NCI-H2171 treated with DMSO at 0.1 percent for 48 hours (cell line): ENCODE data around the gene GPC3.
"Not testable (repeated sequence)": the region's sequence is repeated elsewhere in the genome, so short reads cannot be mapped to it uniquely, and the experiment has no call there.

Experiments used
- DNase-seq: peaks from one replicate; lab custom pipeline; 2025; lab: John Stamatoyannopoulos, UW

The GPC3 gene

DNA sequence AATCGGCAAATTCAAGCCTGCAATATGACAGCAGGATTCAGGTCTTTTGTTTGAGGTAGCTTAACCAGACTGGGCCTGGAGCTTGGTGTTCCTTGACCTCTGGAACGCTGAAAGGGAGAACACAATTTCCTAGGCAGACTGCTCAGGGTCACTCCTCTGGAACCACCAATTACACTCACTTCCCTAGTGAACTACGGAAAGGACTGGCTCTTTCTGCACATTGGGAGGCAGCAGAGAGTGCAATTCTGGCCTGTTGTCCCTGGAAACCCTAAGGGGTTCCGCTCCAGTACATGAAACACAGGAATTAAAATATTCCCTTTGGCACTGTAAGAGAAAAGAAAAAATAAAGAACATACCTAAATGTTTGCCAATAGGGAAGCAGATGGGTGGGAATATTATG is 58.6 kb downstream of the GPC3 start:
- DNase-seq, result no peak

GRCh38 chrX:133926099-133926498 is 59.3 kb downstream of the GPC3 start:
- DNase-seq, result no peak

DNA sequence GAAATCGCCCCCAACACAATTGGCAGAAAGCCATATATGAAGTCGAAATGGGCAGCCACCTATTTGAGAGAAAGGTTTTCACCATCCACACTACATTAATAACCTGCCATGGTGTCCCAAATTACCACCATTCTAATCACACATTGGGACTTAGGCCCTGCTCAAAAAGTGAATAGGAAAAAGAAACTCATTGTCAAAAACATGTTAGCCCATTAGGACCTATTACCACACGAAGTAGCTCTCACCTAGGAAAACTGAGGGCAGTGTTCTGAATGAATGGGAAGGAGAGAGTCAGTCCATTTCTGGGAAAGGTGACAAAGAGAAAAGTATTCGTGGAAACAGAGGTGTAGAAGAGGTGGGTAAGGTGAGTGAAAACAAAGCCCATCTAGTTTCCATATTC is 60.8 kb downstream of the GPC3 start:
- no peak for DNase-seq

DNA sequence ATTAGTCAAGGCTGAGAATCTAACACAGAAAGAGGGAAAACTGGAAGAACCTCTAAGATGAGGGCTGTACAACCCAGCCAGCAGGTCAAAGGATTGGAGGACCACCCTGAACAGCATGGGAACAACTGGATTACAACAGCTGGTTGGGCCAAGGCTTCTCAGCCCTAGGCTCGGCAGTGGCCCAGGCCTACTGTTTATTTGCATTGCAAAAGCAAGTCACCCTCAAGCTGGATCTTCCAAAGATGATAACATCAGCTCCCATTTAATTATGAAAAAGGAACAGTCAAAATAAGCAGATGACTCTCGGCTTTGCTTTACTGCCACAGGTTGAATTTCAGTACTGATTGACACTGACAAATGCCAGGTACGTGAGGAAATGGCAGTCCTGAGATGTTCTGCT is 61.8 kb downstream of the GPC3 start:
- no peak for DNase-seq

- no peak for DNase-seq
Measured at GRCh38 chrX:133923113-133923512, 62.3 kb downstream of the GPC3 start.

DNA sequence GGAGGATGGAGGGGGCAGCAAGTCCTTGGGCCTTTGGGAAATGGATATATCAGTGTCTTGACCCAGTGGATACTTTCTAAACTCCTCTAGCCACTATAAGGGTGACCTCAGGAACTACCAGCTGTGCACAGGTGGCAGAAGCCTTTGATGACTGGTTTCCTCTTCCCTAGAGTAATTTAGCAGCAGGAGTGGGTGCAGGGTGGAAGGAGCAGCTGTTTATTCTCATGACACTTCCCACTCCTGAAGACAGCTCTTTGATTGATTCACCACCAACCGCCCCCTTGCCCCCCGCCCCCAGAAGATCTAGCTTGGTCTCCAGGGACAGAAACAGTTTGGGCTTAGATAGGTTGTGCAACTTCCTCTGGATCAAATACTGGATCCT is 63.0 kb downstream of the GPC3 start:
- DNase-seq, result peak; percentile 80

DNA sequence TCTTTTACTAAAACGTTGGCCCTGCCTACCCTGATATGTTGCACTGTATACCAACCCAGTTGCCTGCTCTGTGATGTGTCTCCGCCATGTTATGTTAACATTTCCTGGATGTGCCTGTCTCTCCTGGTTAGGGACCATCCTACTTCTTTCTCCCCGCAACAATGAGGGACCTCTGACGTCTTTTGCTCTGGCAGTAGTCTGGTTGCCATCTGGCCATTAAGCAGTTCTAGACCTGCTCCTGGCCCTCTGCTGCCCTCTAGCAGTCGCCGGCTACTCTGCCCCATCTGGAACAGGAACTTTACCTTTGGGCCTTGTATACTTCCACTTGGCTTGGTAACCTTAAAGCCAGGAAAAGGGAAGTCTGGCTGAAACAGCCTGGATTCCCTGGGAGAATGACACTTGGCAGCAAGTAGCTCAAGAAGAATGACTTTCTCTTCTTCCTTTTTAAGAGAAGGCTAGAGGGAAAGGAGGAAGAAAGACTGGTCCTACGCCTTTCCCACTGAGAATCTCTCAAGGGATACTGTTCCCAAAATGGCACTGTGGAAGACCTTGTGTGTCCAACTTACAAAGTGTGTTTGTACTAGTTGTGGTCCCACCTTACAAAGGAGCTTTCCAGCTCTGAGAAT is 63.5 kb downstream of the GPC3 start:
- peak; percentile 75 for DNase-seq

GRCh38 chrX:133921086-133921485 is 64.3 kb downstream of the GPC3 start:
- DNase-seq, result no peak

GRCh38 chrX:133918361-133918771 is 67.0 kb downstream of the GPC3 start:
- no peak for DNase-seq

DNA sequence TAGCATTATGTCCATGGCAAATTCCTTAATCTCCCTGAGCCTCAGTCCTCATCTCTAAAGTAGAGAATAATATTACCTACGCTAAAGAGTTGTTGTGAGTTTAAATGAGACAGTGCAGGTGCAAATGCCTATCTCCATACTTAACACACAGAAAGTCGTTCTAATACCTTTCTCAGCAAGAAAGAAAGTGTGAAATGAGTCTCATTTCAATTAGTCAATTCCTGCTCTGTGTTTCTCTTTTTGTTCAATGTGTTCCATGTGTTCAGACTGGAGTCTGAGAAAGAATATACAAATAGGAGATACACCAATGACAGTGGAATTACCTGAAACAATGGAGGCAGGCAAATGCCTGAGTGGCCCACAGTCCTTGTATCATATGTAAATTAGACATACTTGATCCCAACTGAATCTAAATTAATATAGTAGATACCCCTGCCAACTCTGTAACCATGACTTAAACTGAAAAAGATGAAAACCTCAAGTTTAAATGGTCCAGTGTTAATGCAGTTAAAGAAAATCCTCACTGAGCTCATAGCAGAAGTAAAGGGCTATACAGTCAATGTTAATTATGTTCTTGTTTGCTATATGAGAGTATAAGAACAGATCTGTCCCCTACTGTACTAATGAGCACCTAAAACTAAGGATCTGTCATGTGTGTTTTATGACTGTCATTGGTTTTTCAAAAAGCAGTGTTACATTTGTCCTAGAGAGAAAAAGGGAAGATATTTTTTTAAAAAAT is 68.2 kb downstream of the GPC3 start:
- no peak for DNase-seq

DNA sequence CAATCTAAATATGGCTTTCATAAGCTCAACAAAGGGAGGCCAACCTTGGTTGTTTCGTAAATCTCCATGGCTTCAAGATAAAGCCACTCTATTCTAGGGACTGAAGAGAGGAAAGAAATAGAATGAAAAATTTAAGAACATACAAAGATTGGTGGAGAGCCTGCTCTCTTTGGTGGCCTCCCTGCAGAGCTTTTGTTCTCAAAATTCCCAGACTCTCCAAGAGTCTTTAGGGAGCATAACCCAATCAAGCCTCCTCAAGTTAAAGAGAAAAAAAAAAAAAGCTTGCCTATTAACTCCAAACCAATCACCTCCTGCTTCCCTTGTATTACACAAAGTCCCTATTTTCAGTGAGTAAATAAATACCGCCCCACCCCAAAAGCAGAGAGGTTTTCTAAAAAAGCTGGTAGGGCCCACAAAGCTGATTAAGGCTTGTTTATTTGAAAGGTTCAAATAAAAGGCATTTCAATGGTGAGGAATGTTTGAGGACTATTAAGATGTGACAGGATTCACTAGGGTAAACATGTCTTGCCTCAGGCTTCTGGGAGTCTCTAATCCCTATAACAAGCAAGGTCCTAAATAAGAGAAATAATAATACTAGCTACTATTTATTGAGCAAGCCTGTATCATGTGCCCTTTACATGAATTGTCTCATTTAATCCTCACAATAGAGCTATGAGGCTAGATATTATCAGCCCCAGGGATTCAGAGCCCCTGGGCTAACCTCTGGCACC is 71.6 kb downstream of the GPC3 start:
- no peak for DNase-seq

DNA sequence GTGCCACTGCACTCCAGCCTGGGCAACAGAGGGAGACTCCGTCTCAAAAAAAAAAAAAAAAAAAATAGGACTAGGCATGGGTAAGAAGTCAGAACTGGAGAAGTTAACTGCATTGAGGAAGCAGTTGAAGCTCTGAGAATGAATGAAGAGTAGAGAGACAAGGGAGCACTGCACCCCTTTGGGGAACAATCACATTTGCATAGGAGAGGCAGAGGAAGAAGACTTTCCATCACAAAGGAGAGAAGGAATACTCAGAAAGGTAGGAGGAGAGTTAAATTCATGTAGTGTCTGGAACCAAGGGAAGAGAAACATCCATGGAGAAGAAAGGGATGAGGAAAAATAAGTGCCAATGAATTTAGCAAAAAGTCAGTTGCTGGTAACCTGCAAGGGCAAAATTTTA is 72.4 kb downstream of the GPC3 start:
- DNase-seq, result no peak

GRCh38 chrX:133911825-133912495 is 73.4 kb downstream of the GPC3 start:
- no peak for DNase-seq

DNA sequence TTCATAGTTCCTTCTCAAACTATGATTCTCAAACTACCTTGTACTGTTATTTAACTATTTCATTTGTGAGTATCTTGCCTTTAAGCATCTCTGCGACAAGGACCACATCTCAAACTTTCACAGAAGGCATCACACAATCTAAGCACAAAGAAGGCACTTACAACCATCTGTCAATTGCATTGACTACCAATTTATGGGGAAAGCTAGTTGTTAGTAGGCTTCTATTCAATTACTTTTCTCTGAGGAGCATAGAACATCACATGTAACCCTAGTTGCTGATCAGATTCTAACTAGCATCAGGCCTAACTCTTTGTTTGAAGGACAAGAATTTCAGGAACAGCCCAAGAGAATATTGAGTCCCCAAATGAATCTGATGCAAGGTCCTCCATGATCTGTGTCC is 74.9 kb downstream of the GPC3 start:
- DNase-seq, result peak; percentile 37

- DNase-seq, result peak; percentile 46
Measured at GRCh38 chrX:133909888-133910287, 75.5 kb downstream of the GPC3 start.

DNA sequence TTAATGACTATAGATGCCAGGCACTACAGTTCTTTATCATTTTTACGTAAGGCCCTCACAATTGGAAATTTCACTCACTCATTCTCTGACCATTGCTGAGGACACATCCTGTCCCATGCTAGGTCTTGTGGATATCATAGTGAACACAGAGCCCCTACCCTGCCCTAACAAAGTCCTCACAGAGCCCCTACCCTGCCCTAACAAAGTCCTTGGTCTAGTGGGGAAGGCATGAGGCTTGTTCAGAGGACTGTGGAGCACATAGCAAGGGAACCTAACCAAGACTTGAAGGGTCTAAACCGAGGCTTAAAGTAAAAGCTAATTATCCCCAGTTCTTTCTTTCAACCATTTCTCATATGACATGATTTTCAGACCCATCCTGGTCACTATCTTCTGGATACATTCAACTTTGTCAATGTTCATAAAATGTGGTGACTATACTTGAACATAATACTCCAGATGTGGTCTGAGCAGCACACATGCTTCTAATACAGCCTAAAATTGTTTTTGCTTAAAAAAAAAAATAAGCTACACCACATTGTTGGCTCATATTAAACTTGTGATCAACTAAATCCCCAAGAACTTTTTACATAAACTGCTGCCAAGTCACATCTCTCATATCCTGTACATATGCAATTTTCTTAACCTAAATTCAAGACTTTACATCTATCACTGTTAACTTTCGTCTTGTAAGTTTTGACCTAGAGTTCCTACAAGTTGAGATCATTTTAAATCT is 77.0 kb downstream of the GPC3 start:
- DNase-seq, result no peak

- no peak for DNase-seq
Measured at GRCh38 chrX:133907606-133908005, 77.8 kb downstream of the GPC3 start.

GRCh38 chrX:133905305-133905704 is 80.1 kb downstream of the GPC3 start:
- no peak for DNase-seq

DNA sequence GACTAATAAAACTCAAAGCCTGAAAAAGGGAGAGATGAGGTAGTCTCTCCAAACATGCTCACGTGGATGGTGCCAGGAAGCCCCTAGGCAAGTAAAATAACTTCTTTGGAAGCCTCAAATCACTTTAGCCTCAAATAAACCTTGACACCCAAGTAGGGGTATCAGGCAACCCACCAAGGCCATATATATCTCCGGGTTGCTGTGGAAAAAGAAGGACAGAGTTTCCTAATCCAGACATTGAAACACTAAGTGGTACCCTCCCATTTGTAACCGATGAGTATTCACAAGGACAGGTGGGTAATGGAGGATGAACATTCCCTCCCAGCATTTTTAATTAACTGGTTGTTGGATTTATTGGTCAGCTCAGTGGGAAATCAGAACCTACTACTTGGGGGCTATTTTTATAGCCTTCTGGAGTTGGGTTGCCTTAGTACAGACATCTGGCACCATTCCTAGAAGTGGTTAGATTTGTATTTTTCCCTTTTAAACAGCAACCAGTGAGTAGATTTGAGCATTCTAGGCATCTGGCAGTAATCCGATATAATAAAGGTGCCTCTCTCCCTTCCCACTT is 87.7 kb downstream of the GPC3 start:
- peak; percentile 90 for DNase-seq

- no peak for DNase-seq
Measured at GRCh38 chrX:133892337-133892736, 93.1 kb downstream of the GPC3 start.

- DNase-seq, result no peak
Measured at GRCh38 chrX:133888984-133889383, 96.4 kb downstream of the GPC3 start.

- DNase-seq, result not testable (repeated sequence)
Measured at GRCh38 chrX:133888084-133888483, 97.3 kb downstream of the GPC3 start.
